ENCODE data around the gene BSN. TPM values are rescaled to one million over a fixed set of nuclear protein-coding genes. Genes with fewer than 3 reads are reported as not detected.

Gene BSN
- 0.05 to 0.22 TPM (median 0.15 TPM) in 5 replicates for total RNA-seq (2022; extraction: Qiagen RNA extraction; ENCODE audit: low read depth)

DNA sequence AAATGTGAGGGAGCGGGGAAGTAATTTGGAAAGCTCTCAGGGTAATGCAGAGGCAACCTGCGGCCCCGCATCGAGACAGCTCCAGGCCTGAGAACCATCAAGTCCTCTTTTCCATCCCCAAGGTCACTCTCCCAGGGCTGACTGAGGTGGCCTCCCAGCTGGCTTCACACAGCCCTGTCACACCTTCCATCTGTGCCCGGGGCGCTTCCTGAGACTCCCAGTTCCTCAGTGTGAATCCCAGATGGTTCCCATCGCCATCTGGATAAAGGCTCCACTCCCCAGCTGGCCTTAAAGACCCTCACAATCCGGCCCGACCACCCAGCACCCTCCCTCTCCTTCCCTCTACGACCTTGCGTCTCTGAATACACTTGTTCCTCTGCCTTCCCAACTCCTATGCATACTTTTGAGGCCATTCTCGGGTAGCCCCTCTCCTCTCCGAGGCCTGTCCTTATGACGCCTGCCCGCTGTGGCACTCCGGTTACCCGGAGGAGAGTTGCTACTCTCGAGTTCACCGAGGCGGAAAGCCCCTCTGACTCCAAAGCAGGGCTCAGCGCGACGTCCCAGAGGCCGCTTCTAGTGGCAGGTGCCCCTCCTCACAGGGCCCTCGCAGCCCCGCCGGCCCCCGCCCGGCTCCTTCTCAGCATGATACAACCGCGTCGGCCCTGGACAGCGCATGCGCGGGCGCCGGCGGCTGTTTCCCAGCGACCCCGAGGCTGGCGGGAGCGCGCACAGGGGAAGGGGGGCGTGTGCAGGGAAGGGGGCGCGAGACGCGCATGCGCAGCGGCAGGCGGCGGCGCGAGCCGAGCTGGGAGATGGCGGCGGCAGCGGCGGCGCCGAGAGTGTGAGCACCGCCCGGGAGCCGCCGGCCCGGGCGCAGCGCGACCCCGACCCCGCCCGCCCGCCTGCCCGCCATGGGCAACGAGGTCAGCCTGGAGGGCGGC, at the start of gene BSN:
Gene BSN, plus strand, starts transcription at position 786 of the 941 bp plus-strand sequence. Its CDS starts 126 bp downstream, at position 912.

GRCh38 chr3:49673715-49674496, 119.6 kb downstream of the BSN start, which contains the start of gene APEH:
TSS of gene APEH (plus strand) at chr3:49674351. CDS start at chr3:49674402, 51 bp downstream.

DNA sequence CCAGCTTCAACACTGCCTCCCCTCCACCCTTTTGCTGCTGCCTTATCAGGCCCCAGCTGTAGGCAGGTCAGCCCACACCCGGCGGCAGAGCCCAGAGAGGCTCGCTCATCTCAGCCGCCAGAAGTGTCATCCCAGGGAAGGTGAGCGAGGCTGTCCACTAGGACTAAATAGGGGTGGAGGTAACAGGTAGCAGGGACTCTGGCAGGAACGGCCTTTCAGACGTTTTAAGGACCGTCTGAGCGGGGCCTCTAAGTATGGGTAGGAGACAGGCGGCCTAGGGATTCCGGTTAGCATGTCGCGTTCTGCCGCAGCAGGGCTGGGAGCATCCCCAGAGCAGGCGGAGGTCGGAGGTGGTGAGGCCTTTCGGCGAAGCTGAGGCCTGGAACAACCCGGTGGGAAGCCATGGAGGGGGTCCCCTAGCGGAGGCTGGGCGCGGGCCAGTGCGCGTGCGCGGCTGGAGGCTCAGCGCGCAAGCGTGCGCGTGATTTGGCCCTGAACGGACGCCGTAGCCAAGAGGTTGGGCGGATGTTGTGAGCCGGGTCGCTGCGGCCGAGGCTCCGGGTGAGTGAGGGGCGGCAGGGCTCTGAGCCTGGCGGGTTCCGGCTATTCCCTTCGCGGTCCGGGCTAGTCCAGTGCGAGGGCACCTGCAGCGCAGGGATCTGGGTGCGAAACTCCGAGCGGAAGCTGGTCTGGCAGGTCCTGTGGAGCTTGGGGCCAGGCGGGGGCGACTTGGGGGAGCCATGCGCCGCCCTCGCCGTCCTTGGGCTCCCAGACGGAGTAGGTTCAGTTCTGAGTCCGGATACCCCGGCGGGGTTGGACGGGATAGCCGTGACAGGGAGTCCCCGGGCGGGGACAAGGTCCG, 135.0 kb downstream of the BSN start, which contains the start of the genes MST1 and RNF123:
Gene MST1, minus strand, starts transcription at position 429 of the 862 bp plus-strand sequence. CDS start 783 bp downstream, outside the sequence.
Gene RNF123, plus strand, starts transcription at position 512 of the 862 bp plus-strand sequence. CDS start 1,609 bp downstream, outside the sequence.

GRCh38 chr3:49719214-49719884, 165.1 kb downstream of the BSN start, which contains the start of gene AMIGO3:
TSS of gene AMIGO3 (minus strand) at chr3:49719684. CDS start at chr3:49719465, 219 bp downstream.

Other genes with a start within 250 kb of the BSN start
- 11.7 to 14.8 TPM (median 14.7 TPM) in 5 replicates for gene USP4, start 214.4 kb upstream of the BSN start, total RNA-seq (2022; extraction: Qiagen RNA extraction; ENCODE audit: low read depth)
- 277 to 306 TPM (median 292 TPM) in 5 replicates for gene GPX1, start 196.1 kb upstream of the BSN start, total RNA-seq (2022; extraction: Qiagen RNA extraction; ENCODE audit: low read depth)
- gene RHOA, start 142.5 kb upstream of the BSN start, total RNA-seq (2022; extraction: Qiagen RNA extraction; ENCODE audit: low read depth) = 453 to 522 TPM (median 468 TPM) in 5 replicates
- 20.6 to 24.3 TPM (median 22.0 TPM) in 5 replicates for gene TCTA, start 142.1 kb upstream of the BSN start, total RNA-seq (2022; extraction: Qiagen RNA extraction; ENCODE audit: low read depth)
- gene AMT, start 132.0 kb upstream of the BSN start, total RNA-seq (2022; extraction: Qiagen RNA extraction; ENCODE audit: low read depth) = 0.19 to 0.60 TPM (median 0.42 TPM) in 5 replicates
- 5.1 to 7.0 TPM (median 6.2 TPM) in 5 replicates for gene NICN1, start 125.2 kb upstream of the BSN start, total RNA-seq (2022; extraction: Qiagen RNA extraction; ENCODE audit: low read depth)
- 45.8 to 67.0 TPM (median 60.6 TPM) in 5 replicates for gene DAG1, start 84.2 kb upstream of the BSN start, total RNA-seq (2022; extraction: Qiagen RNA extraction; ENCODE audit: low read depth)
- 57.3 to 70.8 TPM (median 63.6 TPM) in 5 replicates for gene APEH, start 119.9 kb downstream of the BSN start, total RNA-seq (2022; extraction: Qiagen RNA extraction; ENCODE audit: low read depth)
- gene MST1, start 135.0 kb downstream of the BSN start, total RNA-seq (2022; extraction: Qiagen RNA extraction; ENCODE audit: low read depth) = 1.2 to 2.2 TPM (median 1.7 TPM) in 5 replicates
- gene RNF123, start 135.1 kb downstream of the BSN start, total RNA-seq (2022; extraction: Qiagen RNA extraction; ENCODE audit: low read depth) = 10.2 to 15.0 TPM (median 13.6 TPM) in 5 replicates
- 0.52 to 1.8 TPM (median 0.64 TPM) in 5 replicates for gene AMIGO3, start 165.2 kb downstream of the BSN start, total RNA-seq (2022; extraction: Qiagen RNA extraction; ENCODE audit: low read depth)
- gene GMPPB, start 169.5 kb downstream of the BSN start, total RNA-seq (2022; extraction: Qiagen RNA extraction; ENCODE audit: low read depth) = 14.9 to 18.9 TPM (median 18.2 TPM) in 5 replicates
- 19.7 to 24.1 TPM (median 21.3 TPM) in 5 replicates for gene IP6K1, start 232.1 kb downstream of the BSN start, total RNA-seq (2022; extraction: Qiagen RNA extraction; ENCODE audit: low read depth)
- gene CDHR4, start 245.4 kb downstream of the BSN start, total RNA-seq (2022; extraction: Qiagen RNA extraction; ENCODE audit: low read depth) = 0.21 to 0.52 TPM (median 0.32 TPM) in 4 of 5 replicates, not detected in the other
- 1.1 to 2.3 TPM (median 1.9 TPM) in 5 replicates for gene INKA1, start 248.8 kb downstream of the BSN start, total RNA-seq (2022; extraction: Qiagen RNA extraction; ENCODE audit: low read depth)